ENCODE data around the gene THPO.

- TF ChIP-seq CTCF (IDR thresholded peaks at IDR 0.05) (peak; percentile 69), EZH2 (IDR thresholded peaks at IDR 0.05; ENCODE audit: borderline replicate concordance, insufficient read depth, low read depth, low read length, poor library complexity, severe bottlenecking) (no peak)
Measured at GRCh38 chr3:184362668-184363546, 15.1 kb downstream of the THPO start.
